ENCODE data around the gene KPNA2.
A peak's percentile ranks its signal among the peaks of the same experiment; 100 is the strongest.
"Not testable (repeated sequence)": the region's sequence is repeated elsewhere in the genome, so short reads cannot be mapped to it uniquely, and the experiment has no call there.

KPNA2 gene

GRCh38 chr17:67993998-67994361 lies 41.6 kb upstream of the KPNA2 start:
- Histone ChIP-seq H3K4me1 (ENCODE audit: insufficient read depth, poor library complexity, severe bottlenecking) (peaks cover 10% of the 10 kb centered on the region), H3K36me3 (ENCODE audit: low read depth) (peaks cover 7% of the 10 kb centered on the region), H3K27me3 (ENCODE audit: insufficient read depth, poor library complexity, severe bottlenecking) (no peaks in the 10 kb centered on the region), H3K9me3 (ENCODE audit: severe bottlenecking) (no peaks in the 10 kb centered on the region), H3K4me3 (ENCODE audit: severe bottlenecking) (peak overlapping the region; percentile 48), H3K27ac (ENCODE audit: poor library complexity, severe bottlenecking) (peak overlapping the region; percentile 78)
- ATAC-seq (ENCODE audit: low read depth) (no peak), DNase-seq (ENCODE audit: low spot score) (no peak)
- no peak for TF ChIP-seq CTCF (IDR thresholded peaks at IDR 0.05; ENCODE audit: poor library complexity, severe bottlenecking)

- Histone ChIP-seq H3K4me1 (ENCODE audit: insufficient read depth, poor library complexity, severe bottlenecking) (peaks cover 10% of the 10 kb centered on the region), H3K4me3 (ENCODE audit: severe bottlenecking) (peak overlapping the region; percentile 36), H3K27ac (ENCODE audit: poor library complexity, severe bottlenecking) (peak overlapping the region; percentile 78), H3K9me3 (ENCODE audit: severe bottlenecking) (no peaks in the 10 kb centered on the region), H3K27me3 (ENCODE audit: insufficient read depth, poor library complexity, severe bottlenecking) (no peaks in the 10 kb centered on the region), H3K36me3 (ENCODE audit: low read depth) (peaks cover 7% of the 10 kb centered on the region)
- ATAC-seq (ENCODE audit: low read depth) (peak; percentile 52), DNase-seq (ENCODE audit: low spot score) (no peak)
- no peak for TF ChIP-seq CTCF (IDR thresholded peaks at IDR 0.05; ENCODE audit: poor library complexity, severe bottlenecking)
Measured at GRCh38 chr17:67994817-67995569, 40.5 kb upstream of the KPNA2 start.

- H3K4me1 ChIP-seq (ENCODE audit: insufficient read depth, poor library complexity, severe bottlenecking), result peaks cover 10% of the 10 kb centered on the region
- TF ChIP-seq CTCF (IDR thresholded peaks at IDR 0.05; ENCODE audit: poor library complexity, severe bottlenecking), result peak; percentile 6
- no peaks in the 10 kb centered on the region for H3K27me3 ChIP-seq (ENCODE audit: insufficient read depth, poor library complexity, severe bottlenecking)
- no peak overlapping the region for H3K27ac ChIP-seq (ENCODE audit: poor library complexity, severe bottlenecking)
- peak overlapping the region; percentile 36 for H3K4me3 ChIP-seq (ENCODE audit: severe bottlenecking)
- ATAC-seq (ENCODE audit: low read depth) (peak; percentile 1; the same call in 1 of the 3 replicates), DNase-seq (ENCODE audit: low spot score) (no peak)
- H3K36me3 ChIP-seq (ENCODE audit: low read depth), result peaks cover 7% of the 10 kb centered on the region
- no peaks in the 10 kb centered on the region for H3K9me3 ChIP-seq (ENCODE audit: severe bottlenecking)
Measured at GRCh38 chr17:67995570-67996263, 39.8 kb upstream of the KPNA2 start.

GRCh38 chr17:67996301-67997171 lies 39.0 kb upstream of the KPNA2 start, which contains the start of gene C17orf58:
Gene C17orf58 (minus strand): TSS chr17:67996469. CDS start chr17:67996198, 271 bp downstream.
- not testable (repeated sequence) for H3K27me3 ChIP-seq (ENCODE audit: insufficient read depth, poor library complexity, severe bottlenecking); ATAC-seq (ENCODE audit: low read depth); H3K27ac ChIP-seq (ENCODE audit: poor library complexity, severe bottlenecking); DNase-seq (ENCODE audit: low spot score); H3K9me3 ChIP-seq (ENCODE audit: severe bottlenecking); H3K4me1 ChIP-seq (ENCODE audit: insufficient read depth, poor library complexity, severe bottlenecking); H3K36me3 ChIP-seq (ENCODE audit: low read depth)
- peak within 1 kb of the TSS; percentile 36 for H3K4me3 ChIP-seq (ENCODE audit: severe bottlenecking)

- Histone ChIP-seq H3K36me3 (ENCODE audit: low read depth) (no peaks in the 10 kb centered on the region), H3K4me3 (ENCODE audit: severe bottlenecking) (no peak overlapping the region), H3K4me1 (ENCODE audit: insufficient read depth, poor library complexity, severe bottlenecking) (peaks cover 10% of the 10 kb centered on the region), H3K27me3 (ENCODE audit: insufficient read depth, poor library complexity, severe bottlenecking) (no peaks in the 10 kb centered on the region), H3K9me3 (ENCODE audit: severe bottlenecking) (no peaks in the 10 kb centered on the region), H3K27ac (ENCODE audit: poor library complexity, severe bottlenecking) (no peak overlapping the region)
- no peak for DNase-seq (ENCODE audit: low spot score)
- TF ChIP-seq CTCF (IDR thresholded peaks at IDR 0.05; ENCODE audit: poor library complexity, severe bottlenecking), result no peak
- no peak for ATAC-seq (ENCODE audit: low read depth)
Measured at GRCh38 chr17:67998466-67998865, 37.1 kb upstream of the KPNA2 start.
